Neutrophil (primary cell): ENCODE results near the gene UPK1B.
"Not testable (repeated sequence)": the region's sequence is repeated elsewhere in the genome, so short reads cannot be mapped to it uniquely, and the experiment has no call there.

ENCODE experiments used
- H3K27ac ChIP-seq: fragments of 200-600 bp; sonication (generic); 2 replicates; pipeline ENCODE4 v1.5.1; 2016; ENCODE audit warnings: mild to moderate bottlenecking, moderate library complexity
- H3K27me3 ChIP-seq: fragments of 200-600 bp; sonication (generic); 2 replicates; pipeline ENCODE4 v1.6.0; 2016; ENCODE audit warnings: mild to moderate bottlenecking
- H3K36me3 ChIP-seq: fragments of 200-600 bp; sonication (generic); 2 replicates; pipeline ENCODE4 v1.5.1; 2017
- H3K4me1 ChIP-seq, 2 experiments: fragments of 200-600 bp in 1 of 2; sonication (generic) in 1 of 2; 1 replicate in 1 of 2; 2 replicates in 1 of 2; pipeline versions ENCODE4 v1.5.1 to v1.6.1; 2013 to 2016; ENCODE audit warnings: low read depth in 1 of 2, low read length in 1 of 2, mild to moderate bottlenecking in 1 of 2, moderate library complexity in 1 of 2; ENCODE audit not compliant: control insufficient read depth in 1 of 2, insufficient read depth in 1 of 2
- H3K4me3 ChIP-seq, 2 experiments: fragments of 200-600 bp in 1 of 2; sonication (generic) in 1 of 2; 1 replicate in 1 of 2; 2 replicates in 1 of 2; pipeline ENCODE4 v1.5.1; 2013 to 2016; ENCODE audit warnings: low read depth in 1 of 2, low read length in 1 of 2, mild to moderate bottlenecking in 1 of 2, moderate library complexity in 1 of 2
- H3K9me3 ChIP-seq: fragments of 200-600 bp; sonication (generic); 2 replicates; pipeline ENCODE4 v1.5.1; 2016
- CTCF ChIP-seq: fragments of 200-600 bp; sonication (generic); IDR thresholded peaks from 2 replicates; pipeline ENCODE4 v1.5.1; 2016; ENCODE audit warnings: antibody characterized with exemption

The UPK1B gene

GRCh38 chr3:119160815-119161214 lies 12.6 kb upstream of the UPK1B start:
- TF ChIP-seq CTCF, result no peak
- H3K9me3 ChIP-seq, result no peaks in the 10 kb centered on the region
- no peak overlapping the region for H3K27ac ChIP-seq
- no peaks in the 10 kb centered on the region for H3K36me3 ChIP-seq
- H3K4me1 ChIP-seq, result no peaks in the 10 kb centered on the region
- H3K27me3 ChIP-seq, result no peaks in the 10 kb centered on the region
- H3K4me3 ChIP-seq, result no peak overlapping the region

- no peaks in the 10 kb centered on the region for H3K27me3 ChIP-seq
- H3K9me3 ChIP-seq, result no peaks in the 10 kb centered on the region
- H3K27ac ChIP-seq, result no peak overlapping the region
- TF ChIP-seq CTCF, result no peak
- no peaks in the 10 kb centered on the region for H3K36me3 ChIP-seq
- H3K4me1 ChIP-seq, result no peaks in the 10 kb centered on the region
- no peak overlapping the region for H3K4me3 ChIP-seq
These were observed 12.2 kb upstream of the UPK1B start for GRCh38 chr3:119161240-119161639.

GRCh38 chr3:119164745-119165144 lies 8.7 kb upstream of the UPK1B start:
- not testable (repeated sequence) for H3K27ac ChIP-seq, H3K4me3 ChIP-seq, H3K27me3 ChIP-seq, H3K4me1 ChIP-seq, H3K36me3 ChIP-seq, H3K9me3 ChIP-seq

- no peak overlapping the region for H3K27ac ChIP-seq
- TF ChIP-seq CTCF, result no peak
These were observed 2.6 kb upstream of the UPK1B start for GRCh38 chr3:119170821-119171220.

GRCh38 chr3:119175872-119176756 lies 2.7 kb downstream of the UPK1B start:
- Histone ChIP-seq H3K4me3 (no peak overlapping the region), H3K4me1 (no peaks in the 10 kb centered on the region), H3K9me3 (no peaks in the 10 kb centered on the region), H3K27ac (no peak overlapping the region), H3K36me3 (no peaks in the 10 kb centered on the region), H3K27me3 (peaks cover 48% of the 10 kb centered on the region)
- TF ChIP-seq CTCF, result no peak

More at GRCh38 chr3:119170821-119171220, 2.6 kb upstream of the UPK1B start:
- peaks cover 44% of the 10 kb centered on the region for H3K27me3 ChIP-seq
- no peaks in the 10 kb centered on the region for H3K36me3 ChIP-seq
- H3K9me3 ChIP-seq, result no peaks in the 10 kb centered on the region
- no peak overlapping the region for H3K4me3 ChIP-seq
- H3K4me1 ChIP-seq, result no peaks in the 10 kb centered on the region

GRCh38 chr3:119176778-119177177 lies 3.4 kb downstream of the UPK1B start:
- no peak overlapping the region for H3K4me3 ChIP-seq

More at GRCh38 chr3:119176778-119177177, 3.4 kb downstream of the UPK1B start:
- Histone ChIP-seq H3K27ac (no peak overlapping the region), H3K4me1 (no peaks in the 10 kb centered on the region), H3K27me3 (peaks cover 43% of the 10 kb centered on the region), H3K9me3 (no peaks in the 10 kb centered on the region), H3K36me3 (no peaks in the 10 kb centered on the region)
- no peak for TF ChIP-seq CTCF
